Neural progenitor cell (in vitro differentiated cells): ENCODE results near the gene PIGK. TPM values are rescaled to one million over a fixed set of nuclear protein-coding genes. Genes with fewer than 3 reads are reported as not detected.

ENCODE experiments used
- DNase-seq: peaks from one replicate; pipeline ENCODE4 v3.0.0-alpha.2; 2016; ENCODE audit warnings: low spot score
- H2AFZ ChIP-seq: fragments of 200-600 bp; sonication (generic); replicated peaks from 2 replicates; pipeline ENCODE4 v1.6.1; 2016; ENCODE audit warnings: antibody characterized with exemption
- H3F3A ChIP-seq: fragments of 200-600 bp; sonication (generic); 2 replicates; pipeline ENCODE4 v1.6.1; 2016; ENCODE audit warnings: antibody characterized with exemption, low read depth
- H3K27ac ChIP-seq: fragments of 200-600 bp; sonication (generic); 2 replicates; pipeline ENCODE4 v1.5.1; 2016; ENCODE audit warnings: mild to moderate bottlenecking
- H3K27me3 ChIP-seq: fragments of 200-600 bp; sonication (generic); 2 replicates; pipeline ENCODE4 v1.6.1; 2016; ENCODE audit warnings: mild to moderate bottlenecking, moderate library complexity
- H3K36me3 ChIP-seq: fragments of 200-600 bp; sonication (generic); 2 replicates; pipeline ENCODE4 v1.5.1; 2016
- H3K4me1 ChIP-seq: fragments of 200-600 bp; sonication (generic); 2 replicates; pipeline ENCODE4 v1.6.1; 2016; ENCODE audit warnings: mixed run types
- H3K4me2 ChIP-seq: fragments of 200-600 bp; sonication (generic); 2 replicates; pipeline ENCODE4 v1.6.1; 2016
- H3K4me3 ChIP-seq: fragments of 200-600 bp; sonication (generic); 2 replicates; pipeline ENCODE4 v1.5.1; 2016
- H3K79me2 ChIP-seq: fragments of 200-600 bp; sonication (generic); 2 replicates; pipeline ENCODE4 v1.6.1; 2016; ENCODE audit warnings: low read depth
- H3K9ac ChIP-seq: fragments of 200-600 bp; sonication (generic); 2 replicates; pipeline ENCODE4 v1.6.1; 2016
- H3K9me3 ChIP-seq: fragments of 200-600 bp; sonication (generic); 2 replicates; pipeline ENCODE4 v1.5.1; 2016; ENCODE audit warnings: low read depth
- H4K20me1 ChIP-seq: fragments of 200-600 bp; sonication (generic); 2 replicates; pipeline ENCODE4 v1.6.1; 2016; ENCODE audit warnings: low read depth
- H3K27ac Mint-ChIP-seq: 3 replicates; pipeline ENCODE4 v1.8.0; 2021; ENCODE audit warnings: mixed read lengths
- H3K27me3 Mint-ChIP-seq: 2 replicates; pipeline ENCODE4 v1.8.0; 2022; ENCODE audit warnings: low read depth, mild to moderate bottlenecking, inconsistent platforms, moderate library complexity, mixed read lengths; ENCODE audit not compliant: insufficient read depth
- H3K36me3 Mint-ChIP-seq: 3 replicates; pipeline ENCODE4 v1.8.0; 2021; ENCODE audit warnings: mixed read lengths
- H3K4me1 Mint-ChIP-seq: 3 replicates; pipeline ENCODE4 v1.8.0; 2021; ENCODE audit warnings: mixed read lengths
- H3K4me3 Mint-ChIP-seq: 3 replicates; pipeline ENCODE4 v1.8.0; 2021; ENCODE audit warnings: mild to moderate bottlenecking, moderate library complexity, mixed read lengths
- H3K9me3 Mint-ChIP-seq: 3 replicates; pipeline ENCODE4 v1.8.0; 2020; ENCODE audit warnings: mixed read lengths
- CTCF ChIP-seq: fragments of 200-600 bp; sonication (generic); IDR thresholded peaks from 2 replicates; pipeline ENCODE4 v1.5.1; 2017; ENCODE audit warnings: antibody characterized with exemption, mild to moderate bottlenecking
- EZH2 ChIP-seq: fragments of 200-600 bp; sonication (generic); IDR thresholded peaks from 2 replicates; pipeline ENCODE4 v1.6.1; 2017; ENCODE audit warnings: antibody characterized with exemption, mild to moderate bottlenecking, moderate library complexity
- EZH2phosphoT487 ChIP-seq: fragments of 200-600 bp; sonication (generic); IDR thresholded peaks from 2 replicates; pipeline ENCODE4 v1.6.1; 2017; ENCODE audit warnings: antibody characterized with exemption
- total RNA-seq: library from RNA; depleted of rRNA; stranded (reverse); fragments of >200 nt; gene quantifications from 2 replicates; pipeline ENCODE4 v1.2.3, GENCODE V29; 2015; ENCODE audit warnings: low replicate concordance

The PIGK gene
- total RNA-seq, 1 donor from 2014 or later: 44.1 TPM

GRCh38 chr1:77060000-77060399 lies 159.2 kb downstream of the PIGK start:
- no peaks in the 10 kb centered on the region for H3K27me3 Mint-ChIP-seq
- Histone ChIP-seq H4K20me1 (no peaks in the 10 kb centered on the region), H3K4me1 (peaks cover 16% of the 10 kb centered on the region), H3K4me3 (no peak overlapping the region), H3K9ac (no peak overlapping the region), H3K27ac (no peak overlapping the region), H3K4me2 (no peak overlapping the region), H3K79me2 (no peaks in the 10 kb centered on the region), H3K9me3 (no peaks in the 10 kb centered on the region), H2AFZ (no peak overlapping the region), H3K36me3 (no peaks in the 10 kb centered on the region), H3K27me3 (no peaks in the 10 kb centered on the region), H3F3A (no peaks in the 10 kb centered on the region)
- H3K27ac Mint-ChIP-seq: no peak overlapping the region
- H3K4me3 Mint-ChIP-seq: no peak overlapping the region
- peak; percentile 60 for DNase-seq
- peaks cover 2% of the 10 kb centered on the region for H3K9me3 Mint-ChIP-seq
- peak; percentile 11 for TF ChIP-seq CTCF
- TF ChIP-seq EZH2: no peak
- peaks cover 31% of the 10 kb centered on the region for H3K36me3 Mint-ChIP-seq
- peaks cover 32% of the 10 kb centered on the region for H3K4me1 Mint-ChIP-seq

GRCh38 chr1:77057994-77058585 lies 161.1 kb downstream of the PIGK start:
- H3K9me3 ChIP-seq: no peaks in the 10 kb centered on the region
- H3K4me3 ChIP-seq: no peak overlapping the region
- Mint-ChIP-seq H3K36me3 (peaks cover 39% of the 10 kb centered on the region), H3K27ac (no peak overlapping the region), H3K4me3 (no peak overlapping the region), H3K27me3 (no peaks in the 10 kb centered on the region), H3K9me3 (peaks cover 4% of the 10 kb centered on the region), H3K4me1 (peaks cover 22% of the 10 kb centered on the region)
- H3K27ac ChIP-seq: peak overlapping the region; percentile 23
- H3K27me3 ChIP-seq: no peaks in the 10 kb centered on the region
- peaks cover 16% of the 10 kb centered on the region for H3K4me1 ChIP-seq
- DNase-seq: peak; percentile 25
- no peaks in the 10 kb centered on the region for H4K20me1 ChIP-seq
- H3K79me2 ChIP-seq: no peaks in the 10 kb centered on the region
- H3K4me2 ChIP-seq: peak overlapping the region; percentile 20
- no peaks in the 10 kb centered on the region for H3F3A ChIP-seq
- H2AFZ ChIP-seq: no peak overlapping the region
- H3K36me3 ChIP-seq: no peaks in the 10 kb centered on the region
- no peak overlapping the region for H3K9ac ChIP-seq
- TF ChIP-seq CTCF: no peak
- TF ChIP-seq EZH2phosphoT487: no peak
- no peak for TF ChIP-seq EZH2

- no peak overlapping the region for H3K4me2 ChIP-seq
Observed at GRCh38 chr1:77056525-77056924, 162.7 kb downstream of the PIGK start.

More at GRCh38 chr1:77056525-77056924, 162.7 kb downstream of the PIGK start:
- Histone ChIP-seq H3K27ac (no peak overlapping the region), H3K79me2 (no peaks in the 10 kb centered on the region), H3K9ac (no peak overlapping the region), H3K36me3 (no peaks in the 10 kb centered on the region), H3K9me3 (no peaks in the 10 kb centered on the region), H3K27me3 (no peaks in the 10 kb centered on the region), H4K20me1 (no peaks in the 10 kb centered on the region), H2AFZ (no peak overlapping the region), H3F3A (no peaks in the 10 kb centered on the region), H3K4me3 (no peak overlapping the region), H3K4me1 (peaks cover 16% of the 10 kb centered on the region)
- Mint-ChIP-seq H3K27me3 (no peaks in the 10 kb centered on the region), H3K36me3 (peaks cover 36% of the 10 kb centered on the region), H3K4me3 (no peak overlapping the region), H3K4me1 (peaks cover 14% of the 10 kb centered on the region), H3K27ac (no peak overlapping the region), H3K9me3 (peaks cover 4% of the 10 kb centered on the region)
- no peak for TF ChIP-seq CTCF
- no peak for TF ChIP-seq EZH2phosphoT487
- no peak for TF ChIP-seq EZH2
- no peak for DNase-seq
